ENCODE results near the gene GRAMD4. TPM values are rescaled to one million over a fixed set of nuclear protein-coding genes. Genes with fewer than 3 reads are reported as not detected.

Gene GRAMD4
- total RNA-seq, 1 experiment from 2014 or later, result 18.4 TPM

DNA sequence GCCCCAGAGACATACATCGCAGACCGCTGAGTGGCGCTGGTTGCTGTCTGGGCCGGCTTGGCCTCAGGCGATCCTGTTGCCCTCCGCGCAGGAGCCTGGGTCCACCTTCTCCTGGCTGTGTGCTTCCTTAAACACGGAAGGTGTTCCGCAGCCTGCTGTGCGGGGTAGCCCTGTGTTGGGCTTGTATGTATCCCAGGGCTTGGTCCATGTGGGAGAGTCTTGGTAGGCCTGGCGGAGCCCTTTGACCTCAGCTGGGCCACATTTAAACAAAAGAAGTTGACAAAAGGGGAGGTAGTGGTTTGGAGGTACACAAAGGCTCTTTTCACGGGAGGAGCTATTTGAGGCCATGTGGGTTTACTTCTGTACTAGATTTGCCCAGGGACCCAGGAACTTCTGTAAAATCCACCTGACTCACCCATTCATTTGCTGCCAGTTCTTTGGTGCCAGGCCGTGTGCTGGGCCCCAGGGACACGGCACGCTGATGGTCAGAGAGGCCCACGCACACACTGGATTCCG, 11.0 kb upstream of the GRAMD4 start:
- Histone ChIP-seq H3K27me3 (replicated peaks; ENCODE audit: insufficient read depth, low read depth, low read length, poor library complexity) (no peaks in the 10 kb centered on the region), H3K9me3 (ENCODE audit: low read depth, low read length, poor library complexity, severe bottlenecking) (no peaks in the 10 kb centered on the region), H3K4me1 (ENCODE audit: insufficient read depth, low read length, poor library complexity, severe bottlenecking) (peaks cover 4% of the 10 kb centered on the region), H3K4me3 (ENCODE audit: low read depth, low read length, poor library complexity, severe bottlenecking) (no peak overlapping the region), H3K27ac (ENCODE audit: low read depth, low read length, poor library complexity, severe bottlenecking) (no peak overlapping the region), H3K36me3 (ENCODE audit: insufficient read depth, low read length, poor library complexity, severe bottlenecking) (no peaks in the 10 kb centered on the region)
- ChIA-PET CTCF (no interaction called here), POLR2A (ENCODE audit: low non-redundant PET) (no interaction called here)
- BruUV-seq (replicated peaks), result no TSS peak
- no peak for TF ChIP-seq EZH2 (IDR thresholded peaks at IDR 0.05; ENCODE audit: borderline replicate concordance, low read depth, low read length, poor library complexity, severe bottlenecking)
- no peak for TF ChIP-seq CTCF (conservative IDR thresholded peaks at IDR 0.05; ENCODE audit: low read depth, low read length)
- DNase-seq (ENCODE audit: low spot score), result no peak
- intact Hi-C loops (cut with micrococcal nuclease; ENCODE audit: unreplicated experiment), result no loop called here

DNA sequence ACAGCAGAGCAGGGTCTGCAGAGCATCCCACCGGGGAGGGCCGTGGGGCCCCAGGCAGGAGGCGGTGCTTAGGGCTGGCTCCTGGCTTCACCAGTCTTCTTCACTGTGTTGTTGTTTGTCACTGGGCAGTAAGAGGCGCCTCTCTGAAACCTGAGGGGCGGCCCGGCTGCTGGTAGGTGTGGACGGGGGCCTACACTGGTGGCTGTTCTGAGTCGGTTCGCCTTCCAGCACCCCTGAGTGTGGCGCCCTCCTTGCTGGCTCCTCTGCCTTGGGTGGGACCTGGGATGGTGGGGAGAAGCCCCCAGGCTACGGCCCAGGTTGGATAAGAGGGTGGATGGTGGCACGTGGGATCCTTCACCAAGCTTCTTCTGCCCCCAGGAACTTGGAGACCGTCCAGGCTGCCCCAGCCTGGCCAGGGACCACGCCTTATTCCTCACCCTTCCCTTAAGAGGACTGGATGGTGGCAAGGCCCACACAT, 10.4 kb upstream of the GRAMD4 start:
- Histone ChIP-seq H3K27ac (ENCODE audit: low read depth, low read length, poor library complexity, severe bottlenecking) (no peak overlapping the region), H3K9me3 (ENCODE audit: low read depth, low read length, poor library complexity, severe bottlenecking) (no peaks in the 10 kb centered on the region), H3K4me3 (ENCODE audit: low read depth, low read length, poor library complexity, severe bottlenecking) (no peak overlapping the region), H3K27me3 (replicated peaks; ENCODE audit: insufficient read depth, low read depth, low read length, poor library complexity) (no peaks in the 10 kb centered on the region), H3K36me3 (ENCODE audit: insufficient read depth, low read length, poor library complexity, severe bottlenecking) (no peaks in the 10 kb centered on the region), H3K4me1 (ENCODE audit: insufficient read depth, low read length, poor library complexity, severe bottlenecking) (no peaks in the 10 kb centered on the region)
- BruUV-seq (replicated peaks), result no TSS peak
- TF ChIP-seq CTCF (conservative IDR thresholded peaks at IDR 0.05; ENCODE audit: low read depth, low read length), result no peak
- TF ChIP-seq EZH2 (IDR thresholded peaks at IDR 0.05; ENCODE audit: borderline replicate concordance, low read depth, low read length, poor library complexity, severe bottlenecking), result no peak
- ChIA-PET CTCF (no interaction called here), POLR2A (ENCODE audit: low non-redundant PET) (no interaction called here)
- no peak for DNase-seq (ENCODE audit: low spot score)
- intact Hi-C loops (cut with micrococcal nuclease; ENCODE audit: unreplicated experiment), result no loop called here

- ChIA-PET POLR2A (ENCODE audit: low non-redundant PET) (no interaction called here), CTCF (no interaction called here)
- Histone ChIP-seq H3K9me3 (ENCODE audit: low read depth, low read length, poor library complexity, severe bottlenecking) (no peaks in the 10 kb centered on the region), H3K36me3 (ENCODE audit: insufficient read depth, low read length, poor library complexity, severe bottlenecking) (no peaks in the 10 kb centered on the region), H3K4me1 (ENCODE audit: insufficient read depth, low read length, poor library complexity, severe bottlenecking) (no peaks in the 10 kb centered on the region), H3K27me3 (replicated peaks; ENCODE audit: insufficient read depth, low read depth, low read length, poor library complexity) (no peaks in the 10 kb centered on the region), H3K27ac (ENCODE audit: low read depth, low read length, poor library complexity, severe bottlenecking) (no peak overlapping the region), H3K4me3 (ENCODE audit: low read depth, low read length, poor library complexity, severe bottlenecking) (no peak overlapping the region)
- DNase-seq (ENCODE audit: low spot score), result no peak
- intact Hi-C loops (cut with micrococcal nuclease; ENCODE audit: unreplicated experiment), result no loop called here
- BruUV-seq (replicated peaks), result no TSS peak
- no peak for TF ChIP-seq CTCF (conservative IDR thresholded peaks at IDR 0.05; ENCODE audit: low read depth, low read length)
Observed at GRCh38 chr22:46610356-46610755, 9.8 kb upstream of the GRAMD4 start.
